HG03064 (cell line): ENCODE measurements around the gene NCAM2.

Experiments
- ATAC-seq: cut with Tn5 transposase; IDR thresholded peaks from one replicate; pipeline ENCODE4 v1.9.1; 2021; ENCODE audit warnings: low read depth; ENCODE audit not compliant: unreplicated experiment

NCAM2 gene

DNA sequence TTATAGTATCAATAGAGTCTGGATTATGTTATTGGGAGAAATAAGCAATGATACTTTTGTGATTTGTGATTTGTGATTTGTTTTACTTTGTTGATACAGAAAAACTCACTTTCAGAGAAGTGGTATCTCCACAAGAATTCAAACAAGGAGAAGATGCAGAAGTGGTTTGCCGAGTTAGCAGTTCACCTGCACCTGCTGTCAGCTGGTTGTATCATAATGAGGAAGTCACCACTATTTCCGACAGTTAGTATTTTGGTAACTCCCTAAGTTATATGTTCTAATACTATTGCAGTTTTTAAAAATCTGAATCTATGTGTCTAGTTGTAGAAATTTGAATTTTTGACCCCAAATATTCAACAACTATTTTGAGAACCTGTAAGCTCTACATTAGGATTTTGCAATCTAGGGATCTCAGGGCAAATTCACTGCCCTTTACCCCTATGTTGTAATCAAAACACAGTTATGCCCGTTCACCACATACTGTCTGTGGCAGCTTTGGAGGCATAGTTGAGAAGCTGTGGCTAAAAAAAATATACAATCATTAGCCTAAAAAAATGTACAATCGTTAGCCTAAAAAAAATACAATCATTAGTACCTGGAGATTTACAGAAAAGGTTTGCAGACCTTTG is 288.1 kb downstream of the NCAM2 start:
- no peak for ATAC-seq

DNA sequence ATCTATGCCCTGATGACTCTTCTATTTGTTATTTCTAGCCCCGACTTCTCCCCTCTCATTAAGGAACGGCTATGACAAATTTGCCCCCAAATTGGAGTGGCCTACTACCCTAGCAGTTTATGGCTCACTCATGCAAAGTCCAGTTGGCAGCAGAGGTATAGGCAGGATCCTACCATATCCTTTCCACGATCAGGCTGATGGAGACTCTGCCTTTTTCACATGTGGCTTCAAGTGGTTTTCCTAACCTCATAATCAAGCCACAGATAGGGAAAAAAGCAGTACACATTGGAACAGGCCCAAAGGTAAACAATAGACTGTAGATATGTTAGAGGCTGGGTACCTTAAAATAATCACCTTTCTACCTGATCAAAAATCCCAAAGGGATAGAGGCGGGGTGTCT is 292.5 kb downstream of the NCAM2 start:
- no peak for ATAC-seq

GRCh38 chr21:21291883-21292569 is 293.8 kb downstream of the NCAM2 start:
- no peak for ATAC-seq

GRCh38 chr21:21295303-21295702 is 297.1 kb downstream of the NCAM2 start:
- no peak for ATAC-seq

DNA sequence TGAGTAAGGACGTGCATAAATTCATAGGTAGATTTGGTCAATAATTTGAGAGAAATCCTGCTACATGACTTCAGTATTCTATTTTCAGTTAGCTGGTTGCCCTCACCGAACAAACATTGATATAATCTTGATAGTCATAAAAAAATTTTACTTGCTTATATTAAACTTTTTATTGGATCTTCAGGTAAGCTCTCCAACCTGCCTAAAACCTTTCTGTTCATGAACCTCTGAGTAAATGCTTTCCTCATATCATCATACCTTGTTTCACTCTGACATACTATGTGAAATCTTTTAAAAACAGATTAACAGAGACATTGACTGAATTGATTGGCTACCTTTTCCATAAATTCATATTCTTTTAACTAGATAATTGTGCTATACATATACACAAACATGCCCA is 299.0 kb downstream of the NCAM2 start:
- no peak for ATAC-seq

DNA sequence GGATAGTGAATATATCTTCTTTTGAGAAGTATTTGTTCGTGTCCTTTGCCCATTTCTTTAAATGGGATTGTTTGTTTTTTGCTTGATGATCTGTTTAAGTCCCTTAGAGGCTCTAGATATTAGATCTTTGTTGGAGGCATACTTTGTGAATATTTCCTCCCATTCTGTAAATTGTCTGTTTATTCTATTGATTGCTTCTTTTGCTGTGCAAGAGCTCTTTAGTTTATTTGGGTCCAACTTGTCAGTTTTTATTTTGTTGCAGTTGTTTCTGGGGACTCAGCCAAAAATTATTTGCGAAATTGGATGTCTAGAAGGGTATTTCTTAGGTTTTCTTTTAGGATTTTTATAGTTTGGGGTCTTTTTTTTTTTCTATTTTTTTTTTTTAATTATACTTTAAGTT is 302.8 kb downstream of the NCAM2 start:
- ATAC-seq: no peak

GRCh38 chr21:21309510-21309909 is 311.3 kb downstream of the NCAM2 start:
- ATAC-seq: no peak

- ATAC-seq: no peak
Observed at GRCh38 chr21:21324297-21324696, 326.1 kb downstream of the NCAM2 start.

DNA sequence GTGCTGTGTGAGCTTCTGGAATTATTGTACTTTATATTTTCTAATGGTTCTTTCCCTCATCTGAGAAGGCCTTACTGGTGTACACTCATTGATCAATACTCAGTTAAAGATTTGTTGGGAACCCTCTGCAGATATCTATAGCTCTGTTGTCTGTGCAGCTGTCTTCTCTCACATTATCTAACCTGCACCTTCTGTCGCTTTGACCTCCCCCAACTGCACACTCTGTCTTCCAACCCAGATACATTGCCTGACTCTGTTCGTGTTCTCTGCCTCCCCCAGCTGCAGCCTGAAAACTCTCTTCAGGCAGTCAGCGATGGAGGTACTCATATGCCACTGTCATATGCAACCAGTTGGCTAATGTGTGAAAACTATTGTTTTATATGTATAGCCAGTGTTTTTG is 334.3 kb downstream of the NCAM2 start:
- ATAC-seq: no peak

DNA sequence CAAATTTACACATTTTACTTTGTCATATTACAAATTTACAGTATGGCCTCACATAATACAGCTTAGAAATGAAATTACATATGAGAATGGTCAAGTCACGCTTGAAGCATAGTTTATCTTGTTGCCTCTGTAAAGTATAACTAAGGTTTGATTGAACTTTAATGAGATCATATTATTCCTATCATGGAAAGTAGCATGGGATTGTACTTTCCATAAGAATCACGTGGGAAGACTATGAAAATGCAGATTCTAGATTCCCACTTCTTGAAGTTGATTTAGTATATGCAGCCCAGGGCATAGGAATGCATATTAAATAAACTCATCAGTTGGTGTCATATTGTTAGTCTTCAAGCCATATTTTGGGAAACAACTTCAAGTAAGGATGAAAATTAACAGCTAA is 342.8 kb downstream of the NCAM2 start:
- no peak for ATAC-seq

DNA sequence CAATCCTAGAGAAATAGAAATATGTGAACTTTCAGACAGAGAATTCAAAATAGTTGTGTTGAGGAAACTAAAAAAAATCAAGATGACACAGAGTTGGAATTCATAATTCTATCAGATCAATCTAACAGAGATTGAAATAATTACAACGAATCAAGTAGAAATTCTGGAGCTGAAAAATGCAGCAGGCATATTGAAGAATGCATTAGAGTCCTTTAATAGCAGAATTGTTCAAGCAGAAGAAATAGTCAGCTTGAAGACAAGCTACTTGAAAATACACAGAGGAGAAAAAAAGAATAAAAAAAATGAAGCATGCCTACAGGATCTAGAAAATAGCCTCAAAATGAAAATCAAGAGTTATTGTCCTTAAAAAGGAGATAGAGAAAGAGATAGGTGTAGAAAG is 347.1 kb downstream of the NCAM2 start:
- no peak for ATAC-seq

GRCh38 chr21:21345872-21346271 is 347.7 kb downstream of the NCAM2 start:
- no peak for ATAC-seq

DNA sequence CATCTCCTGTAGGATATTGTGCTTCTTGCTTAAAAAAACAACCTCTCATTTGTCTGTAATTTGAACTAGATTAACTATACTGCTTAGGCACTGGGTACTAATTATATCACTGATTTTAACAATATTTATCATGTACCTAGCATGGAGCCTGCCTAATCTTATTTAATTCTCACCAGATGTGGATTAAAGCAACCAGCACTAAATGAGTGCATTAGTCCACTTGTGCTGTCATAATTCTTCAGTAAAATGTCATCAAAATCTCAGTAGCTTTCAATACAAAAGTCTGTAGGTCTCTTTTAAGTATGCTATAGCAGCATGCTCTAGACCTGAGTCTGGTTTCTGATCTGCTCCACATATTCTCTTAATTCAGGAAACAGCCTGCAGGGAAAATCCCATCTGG is 368.1 kb downstream of the NCAM2 start:
- ATAC-seq: no peak

GRCh38 chr21:21367583-21367982 is 369.4 kb downstream of the NCAM2 start:
- ATAC-seq: no peak

GRCh38 chr21:21373969-21374368 is 375.8 kb downstream of the NCAM2 start:
- ATAC-seq: no peak

- no peak for ATAC-seq
Observed at GRCh38 chr21:21383126-21383525, 384.9 kb downstream of the NCAM2 start.

DNA sequence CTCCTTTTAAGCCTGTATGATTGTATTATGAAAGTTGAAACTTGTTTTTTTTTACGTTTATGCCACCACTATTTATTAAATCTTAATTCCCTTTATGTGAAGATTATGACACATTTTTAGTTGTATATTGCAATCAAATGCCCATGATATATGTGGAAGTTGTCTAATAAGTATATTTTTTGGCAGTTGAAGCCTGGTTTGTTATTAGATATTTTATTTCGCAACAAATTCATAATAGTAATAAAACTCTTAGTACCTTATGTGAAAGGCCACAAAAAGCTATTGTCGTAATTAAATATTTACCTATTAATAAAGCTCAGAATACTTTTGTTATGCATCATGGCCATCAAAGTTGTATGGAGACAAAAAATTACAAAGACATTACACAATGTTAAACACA is 386.8 kb downstream of the NCAM2 start:
- ATAC-seq: no peak

GRCh38 chr21:21385404-21385803 is 387.2 kb downstream of the NCAM2 start:
- ATAC-seq: no peak

- no peak for ATAC-seq
Observed at GRCh38 chr21:21387916-21388315, 389.7 kb downstream of the NCAM2 start.

GRCh38 chr21:21394064-21394463 is 395.9 kb downstream of the NCAM2 start:
- ATAC-seq: no peak

GRCh38 chr21:21396424-21396823 is 398.2 kb downstream of the NCAM2 start:
- no peak for ATAC-seq

DNA sequence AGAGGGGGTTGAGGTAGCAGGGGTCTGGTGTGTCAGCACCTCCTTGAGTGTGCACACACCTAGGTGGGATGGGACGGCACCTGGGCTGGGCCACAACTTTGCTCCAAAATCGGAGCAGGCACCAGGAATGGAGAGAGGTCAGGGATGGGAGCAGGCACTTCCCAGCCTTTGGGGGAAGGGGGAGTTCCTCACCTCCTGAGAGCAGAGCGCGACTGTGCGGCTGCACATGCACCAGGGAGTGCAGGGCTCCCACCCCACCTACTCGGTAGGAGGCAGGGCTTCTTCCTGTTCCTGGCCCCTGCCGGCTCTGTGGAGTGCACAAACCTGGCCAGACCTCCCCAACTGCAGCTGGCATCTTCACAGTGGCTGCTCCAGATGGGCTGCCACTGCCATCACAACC is 399.3 kb downstream of the NCAM2 start:
- ATAC-seq: no peak

DNA sequence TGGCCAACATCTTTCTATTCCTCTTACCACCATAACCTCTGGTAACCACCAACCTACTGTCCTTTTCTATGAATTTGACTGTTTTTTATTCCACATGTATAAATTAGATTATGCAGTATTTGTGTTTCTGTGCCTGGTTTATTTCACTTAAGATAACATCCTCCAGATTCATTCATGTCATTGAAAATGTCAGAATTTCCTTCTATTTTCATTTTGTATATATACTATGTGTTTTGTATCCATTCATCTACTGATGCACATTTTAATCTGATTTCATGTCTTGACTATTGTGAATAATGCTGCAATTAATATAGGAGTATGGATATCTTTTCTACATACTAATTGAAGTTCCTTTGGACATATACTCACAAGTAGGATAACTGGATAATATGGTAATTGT is 403.2 kb downstream of the NCAM2 start:
- no peak for ATAC-seq
